GM12878 (cell line): ENCODE data around the gene ZNF41. TPM values are rescaled to one million over a fixed set of nuclear protein-coding genes. Genes with fewer than 3 reads are reported as not detected.

Experiments used
- ATAC-seq: fragments of 200-7000 bp; cut with Tn5 transposase; 3 replicates; pipeline ENCODE4 v1.9.1; 2020; ENCODE audit warnings: mild to moderate bottlenecking, moderate library complexity
- BruUV-seq: library from RNA; stranded (reverse); fragments of 400-500 nt; replicated peaks from 2 replicates; lab custom pipeline; 2021; lab: Mats Ljungman, UMichigan
- CTCF ChIA-PET: fragments of 300-600 bp; sonication (Branson Sonifier 250); formaldehyde crosslinking; extraction: SDS; loops from one replicate; lab custom pipeline; 2021; ENCODE audit warnings: inconsistent platforms; lab: Yijun Ruan, JAX
- POLR2A ChIA-PET: fragments of 350-600 bp; formaldehyde crosslinking; extraction: SDS; loops from one replicate; lab custom pipeline; 2021; ENCODE audit warnings: inconsistent platforms; lab: Charles Lee
- RAD21 ChIA-PET: fragments of 300-600 bp; sonication (Branson Sonifier 250); formaldehyde crosslinking; loops from one replicate; lab custom pipeline; 2023; ENCODE audit warnings: antibody characterized with exemption; ENCODE audit not compliant: unreplicated experiment; lab: Charles Lee
- SMC1A ChIA-PET: fragments of 300-600 bp; sonication (Branson Sonifier 250); formaldehyde crosslinking; loops from one replicate; lab custom pipeline; 2023; ENCODE audit not compliant: unreplicated experiment, uncharacterized antibody; lab: Charles Lee
- DNase-seq: peaks from one replicate; pipeline ENCODE4 v3.0.0-alpha.2; 2011; ENCODE audit warnings: low read depth, low spot score
- FAIRE-seq: peaks from 3 replicates; lab custom pipeline; 2011; peaks lifted over from hg19 to GRCh38; lab: Jason Lieb, UNC
- H2AFZ ChIP-seq: 2 replicates; pipeline ENCODE4 v1.6.0; 2011; ENCODE audit warnings: low read depth, low read length, control low read depth; ENCODE audit not compliant: control insufficient read depth
- H3K27ac ChIP-seq: 2 replicates; pipeline ENCODE4 v1.5.1; 2011; ENCODE audit warnings: control low read depth; ENCODE audit not compliant: control insufficient read depth, insufficient read depth
- H3K27me3 ChIP-seq, 2 experiments: replicated peaks in 1 of 2; 2 replicates each; pipeline versions ENCODE4 v1.6.0 to v1.6.1; 2011; ENCODE audit warnings: low read length in 1 of 2; ENCODE audit not compliant: control insufficient read depth in 2 of 2, insufficient read depth in 2 of 2
- H3K36me3 ChIP-seq, 2 experiments: 2 replicates each; pipeline ENCODE4 v1.5.1; 2011; ENCODE audit warnings: low read length in 1 of 2; ENCODE audit not compliant: control insufficient read depth in 2 of 2, insufficient read depth in 2 of 2
- H3K4me1 ChIP-seq: 2 replicates; pipeline ENCODE4 v1.6.1; 2011; ENCODE audit warnings: mild to moderate bottlenecking, low read length, moderate library complexity, mixed read lengths; ENCODE audit not compliant: control insufficient read depth, insufficient read depth
- H3K4me2 ChIP-seq: 2 replicates; pipeline ENCODE4 v1.6.0; 2011; ENCODE audit warnings: control low read depth; ENCODE audit not compliant: control insufficient read depth, insufficient read depth
- H3K4me3 ChIP-seq: fragments of 200-600 bp; sonication (generic); 2 replicates; pipeline ENCODE4 v1.5.1; 2016
- H3K79me2 ChIP-seq: 2 replicates; pipeline ENCODE4 v1.6.0; 2011; ENCODE audit warnings: low read length; ENCODE audit not compliant: control insufficient read depth, insufficient read depth
- H3K9ac ChIP-seq: 2 replicates; pipeline ENCODE4 v1.8.0; 2011; ENCODE audit warnings: low read length, control low read depth, mixed read lengths; ENCODE audit not compliant: control insufficient read depth, insufficient read depth
- H3K9me3 ChIP-seq: replicated peaks from 3 replicates; pipeline ENCODE4 v1.5.1; 2011; ENCODE audit warnings: mild to moderate bottlenecking, low read length; ENCODE audit not compliant: control insufficient read depth, insufficient read depth
- H4K20me1 ChIP-seq: 2 replicates; pipeline ENCODE4 v1.6.0; 2011; ENCODE audit not compliant: control insufficient read depth, insufficient read depth
- ATF2 ChIP-seq: IDR thresholded peaks from 2 replicates; pipeline ENCODE4 v1.6.1; 2012; ENCODE audit warnings: low read length, inconsistent platforms
- BACH1 ChIP-seq: fragments of 450-650 bp; IDR thresholded peaks from 2 replicates; pipeline ENCODE4 v1.6.1; 2017; ENCODE audit warnings: mild to moderate bottlenecking, borderline replicate concordance
- BHLHE40 ChIP-seq, 2 experiments: fragments of 450-650 bp in 1 of 2; IDR thresholded peaks; 2 replicates each; pipeline ENCODE4 v1.6.1; 2011 to 2017; ENCODE audit warnings: low read depth in 2 of 2, borderline replicate concordance in 1 of 2, improper control_type of control experiment in 1 of 2, low read length in 1 of 2, mild to moderate bottlenecking in 1 of 2
- CREM ChIP-seq: IDR thresholded peaks from 2 replicates; pipeline ENCODE4 v1.6.1; 2014; ENCODE audit warnings: antibody characterized with exemption, low read depth
- ESRRA ChIP-seq: IDR thresholded peaks from 2 replicates; pipeline ENCODE4 v1.6.1; 2012; ENCODE audit warnings: mild to moderate bottlenecking, low read length, improper control_type of control experiment
- IKZF2 ChIP-seq, 2 experiments: fragments of 450-650 bp; IDR thresholded peaks; 2 replicates each; pipeline ENCODE4 v1.6.1; 2017; ENCODE audit warnings: mild to moderate bottlenecking in 2 of 2, moderate library complexity in 2 of 2
- MXI1 ChIP-seq: fragments of 150-350 bp; IDR thresholded peaks from 2 replicates; pipeline ENCODE4 v1.6.1; 2011; ENCODE audit warnings: low read depth, mild to moderate bottlenecking, inconsistent platforms, low read length, improper control_type of control experiment
- NFYA ChIP-seq: IDR thresholded peaks from 2 replicates; pipeline ENCODE4 v1.6.1; 2011; ENCODE audit warnings: low read depth, mild to moderate bottlenecking, low read length, improper control_type of control experiment, borderline replicate concordance
- PAX5 ChIP-seq: IDR thresholded peaks from 2 replicates; pipeline ENCODE4 v1.6.1; 2011; ENCODE audit warnings: low read depth, low read length, borderline replicate concordance
- PML ChIP-seq: IDR thresholded peaks from 2 replicates; pipeline ENCODE4 v1.6.1; 2012; ENCODE audit warnings: low read length, inconsistent platforms
- SPI1 ChIP-seq: IDR thresholded peaks from 2 replicates; pipeline ENCODE4 v1.6.1; 2011; ENCODE audit warnings: low read depth, mild to moderate bottlenecking, low read length, moderate library complexity, borderline replicate concordance; ENCODE audit not compliant: insufficient read depth
- SREBF2 ChIP-seq: IDR thresholded peaks from 2 replicates; pipeline ENCODE4 v1.6.1; 2012; ENCODE audit warnings: mild to moderate bottlenecking, low read length
- TARDBP ChIP-seq: IDR thresholded peaks from 2 replicates; pipeline ENCODE4 v1.6.1; 2016; ENCODE audit warnings: borderline replicate concordance
- ZZZ3 ChIP-seq: IDR thresholded peaks from 2 replicates; pipeline ENCODE4 v1.6.1; 2011; ENCODE audit warnings: low read depth; ENCODE audit not compliant: control insufficient read depth, insufficient read length
- WGBS: methylation state at CpG from one replicate; pipeline ENCODE4 v1.1.6; 2016; ENCODE audit warnings: low lambda C conversion rate; ENCODE audit not compliant: insufficient replicate concordance, insufficient coverage; ENCODE audit errors: missing lambda C conversion rate; 5-methylcytosine and 5-hydroxymethylcytosine counted together
- in situ Hi-C: fragments of 300-500 bp; cut with MboI; formaldehyde crosslinking; loops from 9 replicates; pipeline ENCODE4 v1.14.3; 2018; ENCODE audit warnings: mixed read lengths
- intact Hi-C: fragments of 100-400 bp; cut with micrococcal nuclease; formaldehyde crosslinking; loops from one replicate; pipeline ENCODE4 v1.14.2; 2022; ENCODE audit not compliant: unreplicated experiment
- polyA plus RNA-seq, 11 experiments: library from polyadenylated mRNA; depleted of rRNA in 4 of 11; unstranded in 6 of 11; stranded (reverse) in 5 of 11; fragments of >200 nt; fragmentation: Nextera tagmentation in 4 of 11; fragmentation: Illumina TruSeq in 1 of 11; extraction: Ambion mirVana in 4 of 11; extraction: Trizol in 1 of 11; gene quantifications; 1 replicate in 1 of 11; 2 replicates in 10 of 11; pipeline versions ENCODE4 v1.2.1 to v1.2.3, GENCODE V29; 2011 to 2016; ENCODE audit warnings: inconsistent platforms in 2 of 11, missing spikeins in 2 of 11, low read depth in 1 of 11
- total RNA-seq, 4 experiments: library from RNA; depleted of rRNA in 3 of 4; stranded (reverse); fragments of >200 nt in 3 of 4; fragmentation: Illumina TruSeq in 1 of 4; extraction: Trizol in 1 of 4; gene quantifications; 2 replicates each; pipeline versions ENCODE4 v1.2.1 to v1.2.3, GENCODE V29; 2013 to 2021

Gene ZNF41
- total and polyA plus RNA-seq, 10 of the 15 experiments (the other 5 are each of a cell fraction or from before 2014, with no cell fraction given) = 0.95 to 10.6 (median 7.5) TPM

GRCh38 chrX:47507153-47507867, 24.3 kb upstream of the ZNF41 start:
- TF ChIP-seq SPI1 = peak; percentile 21; the same call in 1 of the 2 replicates
- no peak for TF ChIP-seq BHLHE40 (IDR thresholded peaks at IDR 0.05; ENCODE audit: borderline replicate concordance in 1 of 2, low read depth in 2 of 2, low read length in 1 of 2)
- 0 out of 4 replicates have a peak, but pooled peaks of 1 of the 2 experiments have one; percentile 15 for TF ChIP-seq IKZF2 (IDR thresholded peaks at IDR 0.05)
- Histone ChIP-seq H3K9ac (no peak overlapping the region), H3K27ac (no peak overlapping the region), H3K27me3 (no peaks in the 10 kb centered on the region), H4K20me1 (no peaks in the 10 kb centered on the region), H3K9me3 (no peaks in the 10 kb centered on the region; the same call in 2 of the 3 replicates), H3K79me2 (no peaks in the 10 kb centered on the region), H3K36me3 (no peaks in the 10 kb centered on the region; a peak in 1 of 4 replicates), H3K4me1 (no peaks in the 10 kb centered on the region), H3K4me3 (no peak overlapping the region), H3K4me2 (no peak overlapping the region), H2AFZ (no peak overlapping the region)
- in situ Hi-C loops = no loop called here
- CTCF ChIA-PET = interaction anchor here (1.4 to 2.9 kb wide), 2 partner anchors 10 to 14 kb away, joined by 9 to 13 read pairs; no protein-coding TSS in a partner anchor
- 21% methylated on average over 2 of the region's 2 CpGs for WGBS
- POLR2A ChIA-PET = no interaction called here
- DNase-seq (no peak), ATAC-seq (peak; percentile 60), FAIRE-seq (no peak)
- intact Hi-C loops = no loop called here
- SMC1A ChIA-PET = interaction anchor here (1.2 kb wide), 1 partner anchor 10 kb away, joined by 3 read pairs; no protein-coding TSS in a partner anchor
- BruUV-seq = no TSS peak
- RAD21 ChIA-PET = no interaction called here

- no peak overlapping the region for H3K27ac ChIP-seq
- H3K4me2 ChIP-seq = no peak overlapping the region
- H3K9ac ChIP-seq = no peak overlapping the region
- no peaks in the 10 kb centered on the region for H3K4me1 ChIP-seq
- H3K4me3 ChIP-seq = no peak overlapping the region
- TF ChIP-seq NFYA = no peak
- no peak for TF ChIP-seq MXI1
- TF ChIP-seq PML = no peak
- TF ChIP-seq SREBF2 = no peak
- TF ChIP-seq BACH1 = no peak
- no peak for TF ChIP-seq CREM
- TF ChIP-seq TARDBP = no peak
- no peak for TF ChIP-seq ATF2
- TF ChIP-seq PAX5 = no peak
- TF ChIP-seq ESRRA = no peak
- no peak for TF ChIP-seq ZZZ3
- no peaks in the 10 kb centered on the region for H3K36me3 ChIP-seq
- no peaks in the 10 kb centered on the region; the same call in 2 of the 3 replicates for H3K9me3 ChIP-seq
- RAD21 ChIA-PET = interaction anchor here (1.7 kb wide), 1 partner anchor 18 kb away, joined by 4 read pairs; no protein-coding TSS in a partner anchor
- WGBS = 39% methylated on average over 5 of the region's 5 CpGs
- H4K20me1 ChIP-seq = no peaks in the 10 kb centered on the region
- SMC1A ChIA-PET = no interaction called here
- no peak overlapping the region for H2AFZ ChIP-seq
- no peaks in the 10 kb centered on the region for H3K79me2 ChIP-seq
- in situ Hi-C loops = no loop called here
- CTCF ChIA-PET = interaction anchor here (1.1 kb wide), 1 partner anchor 16 kb away, joined by 4 read pairs; no protein-coding TSS in a partner anchor
- FAIRE-seq (no peak), DNase-seq (no peak), ATAC-seq (no peak)
- BruUV-seq = no TSS peak
- POLR2A ChIA-PET = interaction anchor here (0.6 kb wide), 1 partner anchor 94 kb away, joined by 4 read pairs; no protein-coding TSS in a partner anchor
- intact Hi-C loops = no loop called here
- no peaks in the 10 kb centered on the region for H3K27me3 ChIP-seq
Observed at GRCh38 chrX:47503151-47503550, 20.1 kb upstream of the ZNF41 start.
